Suprapubic skin (tissue), 3 donors: ENCODE data around the gene USP6.
"Not testable (repeated sequence)": the region's sequence is repeated elsewhere in the genome, so short reads cannot be mapped to it uniquely, and the experiment has no call there.

Source experiments
- EP300 ChIP-seq: sonication (generic); formaldehyde crosslinking; IDR thresholded peaks from one replicate; pipeline ENCODE4 v1.6.1; 2017; ENCODE audit warnings: antibody characterized with exemption
- POLR2A ChIP-seq, 2 donors: fragments of 450-650 bp; IDR thresholded peaks; one replicate each; pipeline ENCODE4 v1.6.1; 2017; ENCODE audit warnings: antibody characterized with exemption in 2 of 2, mild to moderate bottlenecking in 2 of 2, moderate library complexity in 2 of 2
- TF ChIP-seq, protein P1 (sequence below), 2 donors: fragments of 200-600 bp in 1 of 2; fragments of 450-650 bp in 1 of 2; sonication (generic) in 1 of 2; IDR thresholded peaks; one replicate each; pipeline ENCODE4 v1.5.1; 2016 to 2019; ENCODE audit warnings: antibody characterized with exemption in 2 of 2, mild to moderate bottlenecking in 1 of 2, moderate library complexity in 1 of 2

DNA sequence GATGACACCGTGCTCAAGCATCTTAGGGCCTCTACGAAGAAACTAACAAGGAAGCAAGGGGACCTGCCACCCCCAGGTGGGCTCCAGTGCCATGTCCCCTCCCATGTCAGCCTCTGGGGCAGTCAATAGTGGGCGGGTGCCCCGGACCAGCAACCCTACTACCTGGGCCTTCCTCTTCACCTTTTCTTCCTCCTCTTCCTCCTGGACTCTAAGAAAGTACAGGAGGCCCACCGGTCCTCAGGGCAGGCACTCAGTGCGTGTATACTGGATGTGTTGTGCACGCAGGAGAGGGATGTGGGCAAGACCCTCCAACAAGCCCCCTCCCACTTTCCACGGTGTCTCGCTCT lies 22.3 kb downstream of the USP6 start:
- not testable (repeated sequence) for TF ChIP-seq POLR2A (IDR thresholded peaks at IDR 0.05); EP300
- TF ChIP-seq, protein P1, sequence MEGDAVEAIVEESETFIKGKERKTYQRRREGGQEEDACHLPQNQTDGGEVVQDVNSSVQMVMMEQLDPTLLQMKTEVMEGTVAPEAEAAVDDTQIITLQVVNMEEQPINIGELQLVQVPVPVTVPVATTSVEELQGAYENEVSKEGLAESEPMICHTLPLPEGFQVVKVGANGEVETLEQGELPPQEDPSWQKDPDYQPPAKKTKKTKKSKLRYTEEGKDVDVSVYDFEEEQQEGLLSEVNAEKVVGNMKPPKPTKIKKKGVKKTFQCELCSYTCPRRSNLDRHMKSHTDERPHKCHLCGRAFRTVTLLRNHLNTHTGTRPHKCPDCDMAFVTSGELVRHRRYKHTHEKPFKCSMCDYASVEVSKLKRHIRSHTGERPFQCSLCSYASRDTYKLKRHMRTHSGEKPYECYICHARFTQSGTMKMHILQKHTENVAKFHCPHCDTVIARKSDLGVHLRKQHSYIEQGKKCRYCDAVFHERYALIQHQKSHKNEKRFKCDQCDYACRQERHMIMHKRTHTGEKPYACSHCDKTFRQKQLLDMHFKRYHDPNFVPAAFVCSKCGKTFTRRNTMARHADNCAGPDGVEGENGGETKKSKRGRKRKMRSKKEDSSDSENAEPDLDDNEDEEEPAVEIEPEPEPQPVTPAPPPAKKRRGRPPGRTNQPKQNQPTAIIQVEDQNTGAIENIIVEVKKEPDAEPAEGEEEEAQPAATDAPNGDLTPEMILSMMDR (IDR thresholded peaks at IDR 0.05): not testable (repeated sequence)
